ENCODE data around the gene KRTAP5-6.
"Not testable (repeated sequence)": the region's sequence is repeated elsewhere in the genome, so short reads cannot be mapped to it uniquely, and the experiment has no call there.

KRTAP5-6 gene

DNA sequence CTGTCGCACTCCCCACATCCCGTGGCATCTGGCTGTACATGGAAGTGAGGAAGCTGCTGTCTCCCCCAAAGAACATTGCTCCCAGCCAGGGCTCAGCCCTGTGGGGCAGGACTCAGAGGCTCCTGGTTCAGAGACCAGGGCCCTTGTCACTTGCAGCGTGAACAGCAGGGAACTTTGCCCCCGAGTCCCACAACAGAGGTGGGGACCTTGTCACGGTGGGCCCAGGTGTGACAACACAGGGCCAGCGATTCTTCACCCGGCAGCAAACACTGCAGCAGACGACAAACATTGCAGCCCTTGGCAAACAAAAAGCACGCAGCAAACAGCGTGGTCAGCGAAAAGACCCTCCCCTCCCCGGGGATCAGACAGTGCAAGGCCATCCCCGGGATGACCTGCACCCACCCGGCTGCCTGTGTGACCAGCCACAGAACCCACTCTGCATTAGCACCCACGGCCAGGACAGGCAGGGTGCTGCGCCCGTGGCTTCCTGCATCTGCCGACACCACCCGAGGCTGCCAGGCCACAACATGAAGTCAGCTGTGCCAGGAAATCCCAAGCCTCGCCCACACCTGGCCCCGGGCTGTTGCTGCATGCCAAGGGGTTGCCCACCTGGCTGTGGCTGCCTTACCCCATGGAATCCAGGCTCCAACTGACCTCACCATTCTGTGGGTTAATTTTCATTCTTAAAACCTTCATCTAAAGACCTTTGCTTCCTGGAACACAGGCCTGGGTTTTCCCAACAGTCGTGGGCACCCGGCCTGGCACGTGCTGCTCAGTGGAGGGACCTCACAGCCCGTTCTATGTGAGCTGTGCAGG lies 35.3 kb upstream of the KRTAP5-6 start:
- not testable (repeated sequence) for DNase-seq (ENCODE audit: low spot score)

- not testable (repeated sequence) for DNase-seq (ENCODE audit: low spot score)
Observed at GRCh38 chr11:1662699-1663283, 34.2 kb upstream of the KRTAP5-6 start.

DNA sequence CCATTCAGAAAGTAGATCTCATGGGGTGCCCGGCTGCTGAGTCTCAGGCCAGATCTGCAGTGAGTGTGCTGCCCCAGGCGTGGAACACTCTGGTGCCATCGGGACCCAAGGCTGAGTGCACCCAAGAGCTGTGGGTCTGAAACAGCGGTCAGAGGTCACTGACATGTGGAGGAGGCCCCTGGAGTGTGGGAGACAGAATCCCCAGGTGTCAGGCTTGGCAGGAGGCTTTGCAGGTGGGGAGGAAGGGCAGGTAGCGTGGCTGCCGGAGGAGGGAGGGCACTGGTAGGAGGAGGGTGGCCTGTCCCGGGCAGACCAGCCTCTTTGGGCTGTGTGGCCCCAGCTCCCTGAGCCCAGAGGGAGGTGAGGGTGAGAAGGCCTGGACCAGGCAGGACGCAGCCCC lies 31.7 kb upstream of the KRTAP5-6 start:
- no peak for DNase-seq (ENCODE audit: low spot score)

DNA sequence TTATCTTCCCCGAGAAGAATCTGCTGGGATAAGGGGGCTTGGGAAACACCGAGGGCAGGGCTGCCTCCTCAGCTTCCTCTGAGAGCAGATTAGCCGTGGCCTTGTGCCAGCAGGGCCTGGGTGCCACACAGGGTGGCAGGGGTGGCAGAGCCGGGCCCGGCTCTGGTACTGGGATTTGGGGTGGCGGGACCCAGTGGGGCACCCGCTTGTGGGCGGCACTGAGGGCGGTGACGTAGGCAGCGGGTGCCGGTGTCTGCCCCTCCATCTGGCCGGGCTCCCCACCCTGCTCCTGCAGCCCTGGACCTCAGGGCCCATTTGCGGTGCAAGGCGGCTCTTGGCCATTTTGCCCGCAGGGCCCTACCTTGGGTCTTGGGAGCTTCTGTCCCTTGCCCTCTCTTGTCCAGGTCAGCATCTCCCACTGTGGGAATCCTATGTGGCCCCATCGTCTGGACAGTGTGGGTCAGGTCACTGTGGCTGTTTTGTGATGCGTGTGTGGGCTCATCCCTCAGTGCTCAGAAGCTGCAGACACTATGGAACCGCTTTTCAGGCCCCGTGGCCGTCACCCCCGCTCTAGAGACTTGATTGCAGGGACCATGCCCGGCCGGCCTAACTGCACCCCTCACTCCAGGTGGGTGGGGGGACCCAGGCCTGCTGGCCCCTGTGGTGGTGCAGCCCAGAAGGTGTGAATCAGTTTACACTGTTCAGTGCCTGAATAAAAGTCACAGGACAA lies 29.7 kb upstream of the KRTAP5-6 start:
- DNase-seq (ENCODE audit: low spot score): no peak

DNA sequence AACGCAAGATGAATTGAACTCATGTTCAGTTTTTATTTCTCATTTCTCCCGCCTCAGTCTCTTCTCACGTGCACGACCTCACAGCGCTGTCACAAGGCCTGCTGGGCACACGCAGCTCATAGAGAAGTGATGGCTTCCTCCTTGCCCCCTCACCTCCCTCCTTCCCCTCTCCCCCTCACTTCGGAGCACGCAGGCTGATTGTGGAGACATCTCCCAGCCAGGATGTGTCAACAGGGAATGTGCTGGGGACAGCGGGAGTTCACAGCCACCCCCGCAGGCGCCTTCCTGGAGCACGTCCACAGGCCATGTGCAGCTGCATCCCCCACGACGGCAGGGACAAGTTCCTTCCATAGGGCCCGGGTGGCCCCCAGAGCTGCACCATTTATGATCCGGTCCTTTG lies 29.1 kb upstream of the KRTAP5-6 start:
- DNase-seq (ENCODE audit: low spot score): no peak

DNA sequence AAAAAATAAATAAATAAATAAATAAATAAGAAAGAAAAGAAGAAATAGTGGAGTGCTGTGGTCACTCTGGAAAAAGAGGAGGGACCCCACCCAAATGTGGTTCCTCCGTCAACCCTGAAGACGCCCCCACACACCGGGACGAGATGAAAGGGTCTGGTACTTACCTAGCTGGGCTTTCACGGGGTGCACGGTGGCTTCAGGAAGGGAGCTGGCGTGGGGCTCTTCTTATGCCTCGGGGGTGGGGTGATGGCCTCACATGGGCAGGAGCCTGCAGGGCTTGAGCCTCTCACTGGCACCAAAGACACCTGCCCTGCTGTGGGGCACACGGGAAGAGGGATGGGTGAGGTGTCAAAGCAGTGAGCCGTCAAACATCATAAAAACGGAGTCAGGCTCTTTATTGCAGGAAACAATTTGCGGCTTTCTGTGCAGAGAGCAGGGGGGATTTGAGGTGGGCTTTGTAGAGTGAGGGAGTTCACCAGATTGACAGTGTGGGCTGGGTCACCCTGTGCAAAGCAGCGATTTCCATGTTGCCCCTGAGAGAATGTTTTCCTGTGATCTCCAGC lies 28.0 kb upstream of the KRTAP5-6 start:
- DNase-seq (ENCODE audit: low spot score): no peak

DNA sequence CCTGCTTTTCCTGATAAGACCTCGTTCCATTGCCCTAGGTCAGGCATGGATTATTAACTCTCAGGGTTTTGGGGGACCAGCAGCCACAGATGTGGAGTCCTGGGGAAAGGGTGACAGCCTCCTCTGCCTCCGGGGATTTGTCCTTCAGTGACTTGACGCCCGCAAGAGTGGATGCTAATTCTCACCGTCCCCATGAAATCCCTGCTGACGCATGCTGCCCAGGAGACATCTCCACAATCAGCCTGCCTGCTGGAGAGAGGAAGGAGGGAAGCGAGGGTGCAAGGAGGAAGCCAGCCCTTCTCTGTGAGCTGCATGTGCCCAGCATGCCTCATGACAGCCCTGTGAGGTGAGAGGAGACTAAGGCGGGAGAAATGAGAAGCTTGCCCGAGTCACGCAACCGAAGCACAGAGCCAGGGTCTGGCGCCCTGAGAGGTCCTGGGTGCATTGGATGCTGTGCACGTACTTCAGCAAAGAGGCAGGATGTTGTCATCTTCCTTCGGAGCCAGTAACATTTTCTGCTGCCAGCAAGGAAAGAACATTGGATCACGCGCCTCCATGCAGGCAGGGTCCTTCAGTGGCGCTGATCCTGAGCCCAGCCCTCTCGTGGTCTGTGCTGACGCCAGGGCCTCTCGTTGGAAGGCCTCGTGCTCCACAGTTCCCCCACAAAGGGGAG lies 27.3 kb upstream of the KRTAP5-6 start:
- DNase-seq (ENCODE audit: low spot score): no peak

DNA sequence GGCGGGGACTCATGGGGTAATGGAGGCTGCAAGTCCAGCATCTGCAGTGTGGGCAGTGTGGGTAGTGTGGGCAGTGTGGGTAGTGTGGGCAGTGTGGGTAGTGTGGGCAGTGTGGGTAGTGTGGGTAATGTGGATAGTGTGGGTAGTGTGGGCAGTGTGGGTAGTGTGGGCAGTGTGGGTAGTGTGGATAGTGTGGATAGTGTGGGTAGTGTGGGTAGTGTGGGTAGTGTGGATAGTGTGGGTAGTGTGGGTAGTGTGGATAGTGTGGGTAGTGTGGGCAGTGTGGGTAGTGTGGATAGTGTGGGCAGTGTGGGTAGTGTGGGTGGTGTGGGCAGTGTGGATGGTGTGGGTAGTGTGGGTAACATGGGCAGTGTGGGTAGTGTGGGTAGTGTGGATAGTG lies 26.5 kb upstream of the KRTAP5-6 start:
- DNase-seq (ENCODE audit: low spot score): not testable (repeated sequence)

GRCh38 chr11:1670905-1671371 lies 26.1 kb upstream of the KRTAP5-6 start:
- DNase-seq (ENCODE audit: low spot score): no peak

- no peak for DNase-seq (ENCODE audit: low spot score)
Observed at GRCh38 chr11:1671658-1672057, 25.3 kb upstream of the KRTAP5-6 start.

- no peak for DNase-seq (ENCODE audit: low spot score)
Observed at GRCh38 chr11:1672613-1673350, 24.2 kb upstream of the KRTAP5-6 start.

- DNase-seq (ENCODE audit: low spot score): no peak
Observed at GRCh38 chr11:1673446-1674172, 23.4 kb upstream of the KRTAP5-6 start.

DNA sequence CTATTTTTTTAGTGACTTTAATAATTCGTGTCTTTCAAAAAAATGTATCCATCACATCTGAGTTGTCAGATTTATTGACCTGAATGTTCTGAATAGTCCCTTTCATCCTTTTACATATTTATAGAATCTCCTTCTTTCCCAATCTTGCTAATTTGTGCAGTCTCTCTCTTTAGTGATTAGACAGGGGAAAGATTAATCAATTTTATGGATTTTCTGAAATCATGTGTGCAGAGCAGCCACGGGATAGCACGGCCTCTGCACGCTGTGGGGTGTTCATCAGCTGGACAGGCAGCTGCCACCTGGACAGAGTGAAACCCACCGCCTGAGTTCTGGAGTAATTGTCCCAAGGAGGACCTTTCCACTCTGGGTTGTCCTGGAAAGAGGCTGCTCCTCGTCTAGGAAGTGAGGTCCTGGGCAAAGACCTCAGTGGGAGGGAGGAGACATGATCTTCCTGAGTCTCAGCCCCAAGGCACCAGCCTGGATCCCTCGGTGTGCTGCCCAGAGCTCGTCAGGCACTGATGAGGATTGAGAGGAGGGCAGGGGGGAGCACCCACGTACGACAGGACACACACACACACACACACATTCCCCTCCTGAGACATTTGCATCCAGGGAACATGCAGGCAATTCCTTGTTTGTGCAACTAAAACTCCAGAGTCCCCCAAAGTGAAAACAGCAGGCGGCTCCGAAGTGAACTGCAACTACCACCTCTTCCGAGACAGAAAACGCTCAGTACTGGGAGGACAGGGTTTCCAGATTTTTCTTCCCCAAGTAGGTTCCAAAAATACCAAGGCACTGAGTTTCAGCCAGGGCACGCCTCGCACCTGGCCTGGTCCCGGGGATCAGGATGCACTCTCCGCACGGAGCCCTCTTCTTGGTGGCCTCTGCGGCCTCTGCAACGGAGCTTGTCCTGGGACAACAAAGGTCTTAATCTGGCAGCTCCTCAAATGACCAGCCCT lies 22.5 kb upstream of the KRTAP5-6 start:
- DNase-seq (ENCODE audit: low spot score): no peak

GRCh38 chr11:1675536-1676228 lies 21.3 kb upstream of the KRTAP5-6 start:
- DNase-seq (ENCODE audit: low spot score): no peak

- DNase-seq (ENCODE audit: low spot score): no peak
Observed at GRCh38 chr11:1676229-1676740, 20.7 kb upstream of the KRTAP5-6 start.

GRCh38 chr11:1679881-1680280 lies 17.1 kb upstream of the KRTAP5-6 start:
- no peak for DNase-seq (ENCODE audit: low spot score)

DNA sequence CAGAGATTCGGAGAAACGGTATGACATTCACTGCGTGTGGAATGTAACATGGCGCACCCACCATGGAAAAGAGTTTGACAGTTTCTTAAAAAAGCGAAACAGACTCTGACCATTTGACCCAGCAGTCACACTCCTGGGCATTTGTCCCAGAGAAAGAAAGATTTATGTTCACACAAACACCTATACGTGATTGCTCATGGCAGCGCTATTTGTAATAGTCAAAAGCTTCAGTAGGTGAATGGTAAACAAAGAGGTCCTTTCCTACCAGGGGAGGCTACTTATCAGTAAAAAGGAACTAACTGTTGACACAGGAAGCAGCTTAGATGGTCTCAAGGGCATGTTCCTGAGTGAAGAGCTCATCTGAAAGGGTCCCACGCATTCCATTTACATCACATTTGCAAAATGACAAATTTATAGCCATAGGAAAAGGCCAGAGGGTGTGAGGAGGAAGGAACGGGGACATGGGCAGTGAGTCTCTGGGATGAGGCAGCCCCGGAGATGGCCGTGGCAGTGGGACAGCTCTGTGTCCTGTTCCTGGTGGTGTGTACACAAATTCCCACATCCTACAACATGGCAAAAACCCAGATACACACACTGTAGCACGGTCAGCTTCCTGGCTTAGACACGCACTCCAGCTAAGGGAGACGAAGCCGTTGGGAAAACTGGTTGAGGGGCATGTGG lies 14.6 kb upstream of the KRTAP5-6 start:
- DNase-seq (ENCODE audit: low spot score): no peak

GRCh38 chr11:1683216-1683615 lies 13.8 kb upstream of the KRTAP5-6 start:
- not testable (repeated sequence) for DNase-seq (ENCODE audit: low spot score)

All from CD4-positive, alpha-beta T cell treated with Interleukin-15 for 4 hours (primary cell).